Hepatocyte (in vitro differentiated cells): ENCODE results near the gene NUDT4B.
"Not testable (repeated sequence)": the region's sequence is repeated elsewhere in the genome, so short reads cannot be mapped to it uniquely, and the experiment has no call there.

Source experiments
- EZH2 ChIP-seq: fragments of 200-600 bp; sonication (generic); IDR thresholded peaks from 2 replicates; pipeline ENCODE4 v1.6.1; 2016; ENCODE audit warnings: antibody characterized with exemption, mild to moderate bottlenecking, borderline replicate concordance
- EZH2phosphoT487 ChIP-seq: fragments of 200-600 bp; sonication (generic); IDR thresholded peaks from one replicate; pipeline ENCODE4 v1.6.1; 2018; ENCODE audit warnings: antibody characterized with exemption, mild to moderate bottlenecking, low read depth, moderate library complexity; ENCODE audit not compliant: unreplicated experiment, severe bottlenecking
- TF ChIP-seq, protein P1 (sequence below): fragments of 200-600 bp; sonication (generic); IDR thresholded peaks from 2 replicates; pipeline ENCODE4 v1.5.1; 2016; ENCODE audit warnings: antibody characterized with exemption, mild to moderate bottlenecking; ENCODE audit not compliant: poor library complexity

- TF ChIP-seq, protein P1, sequence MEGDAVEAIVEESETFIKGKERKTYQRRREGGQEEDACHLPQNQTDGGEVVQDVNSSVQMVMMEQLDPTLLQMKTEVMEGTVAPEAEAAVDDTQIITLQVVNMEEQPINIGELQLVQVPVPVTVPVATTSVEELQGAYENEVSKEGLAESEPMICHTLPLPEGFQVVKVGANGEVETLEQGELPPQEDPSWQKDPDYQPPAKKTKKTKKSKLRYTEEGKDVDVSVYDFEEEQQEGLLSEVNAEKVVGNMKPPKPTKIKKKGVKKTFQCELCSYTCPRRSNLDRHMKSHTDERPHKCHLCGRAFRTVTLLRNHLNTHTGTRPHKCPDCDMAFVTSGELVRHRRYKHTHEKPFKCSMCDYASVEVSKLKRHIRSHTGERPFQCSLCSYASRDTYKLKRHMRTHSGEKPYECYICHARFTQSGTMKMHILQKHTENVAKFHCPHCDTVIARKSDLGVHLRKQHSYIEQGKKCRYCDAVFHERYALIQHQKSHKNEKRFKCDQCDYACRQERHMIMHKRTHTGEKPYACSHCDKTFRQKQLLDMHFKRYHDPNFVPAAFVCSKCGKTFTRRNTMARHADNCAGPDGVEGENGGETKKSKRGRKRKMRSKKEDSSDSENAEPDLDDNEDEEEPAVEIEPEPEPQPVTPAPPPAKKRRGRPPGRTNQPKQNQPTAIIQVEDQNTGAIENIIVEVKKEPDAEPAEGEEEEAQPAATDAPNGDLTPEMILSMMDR = not testable (repeated sequence)
- TF ChIP-seq EZH2, EZH2phosphoT487: not testable (repeated sequence)
Measured at GRCh38 chr1:148748563-148749334, at the start of gene NUDT4B.
